Esophagus squamous epithelium (tissue), 5 donors: ENCODE measurements around the gene RGS17. TPM values are rescaled to one million over a fixed set of nuclear protein-coding genes. Genes with fewer than 3 reads are reported as not detected.

ENCODE experiments used
- DNase-seq: peaks from one replicate; lab custom pipeline; 2025; lab: John Stamatoyannopoulos, UW
- H3K27ac ChIP-seq, 4 donors: fragments of 200-600 bp; sonication (generic); one replicate each; pipeline ENCODE4 v1.5.1; 2016 to 2019; ENCODE audit warnings: mild to moderate bottlenecking in 1 of 4
- H3K27me3 ChIP-seq, 4 donors: fragments of 200-600 bp; sonication (generic); 1 replicate in 3 of 4; 2 replicates in 1 of 4; pipeline versions ENCODE4 v1.5.1 to v1.6.0; 2017 to 2021; ENCODE audit warnings: antibody characterized with exemption in 1 of 4
- H3K36me3 ChIP-seq, 3 donors: fragments of 200-600 bp; sonication (generic); one replicate each; pipeline ENCODE4 v1.5.1; 2016 to 2019
- H3K4me1 ChIP-seq, 3 donors: fragments of 200-600 bp; sonication (generic); one replicate each; pipeline ENCODE4 v1.5.1; 2017 to 2019
- H3K4me3 ChIP-seq, 4 donors: fragments of 200-600 bp; sonication (generic); 1 replicate in 3 of 4; 2 replicates in 1 of 4; pipeline ENCODE4 v1.5.1; 2016 to 2019; ENCODE audit warnings: mild to moderate bottlenecking in 2 of 4, moderate library complexity in 1 of 4
- H3K9me3 ChIP-seq, 3 donors: fragments of 200-600 bp; sonication (generic); one replicate each; pipeline ENCODE4 v1.5.1; 2016 to 2019
- POLR2A ChIP-seq, 4 donors: fragments of 450-650 bp; IDR thresholded peaks; one replicate each; pipeline ENCODE4 v1.6.1; 2017; ENCODE audit warnings: antibody characterized with exemption in 4 of 4, mild to moderate bottlenecking in 4 of 4, moderate library complexity in 3 of 4
- WGBS, 2 donors: methylation state at CpG; one replicate each; pipeline ENCODE4 v1.1.5; 2018; 5-methylcytosine and 5-hydroxymethylcytosine counted together
- intact Hi-C: fragments of 100-400 bp; cut with DNase I; formaldehyde crosslinking; loops from one replicate; pipeline ENCODE4 v1.15.0; 2022
- total RNA-seq, 4 donors: library from RNA; depleted of rRNA; stranded (reverse); fragments of >200 nt; gene quantifications; one replicate each; pipeline ENCODE4 v1.1.0, GENCODE V29; 2016
- TF ChIP-seq, protein P1 (sequence below), 6 experiments: fragments of 450-650 bp in 4 of 6; fragments of 200-600 bp in 2 of 6; sonication (generic) in 2 of 6; IDR thresholded peaks; one replicate each; pipeline ENCODE4 v1.5.1; 2016 to 2019; ENCODE audit warnings: antibody characterized with exemption in 6 of 6, mild to moderate bottlenecking in 4 of 6, moderate library complexity in 4 of 6
- donor health status: DM: yes; HTN: yes; CAD: no.

The RGS17 gene
- total RNA-seq, 4 donors from 2014 or later: 0.19 to 1.8 (median 0.48) TPM

DNA sequence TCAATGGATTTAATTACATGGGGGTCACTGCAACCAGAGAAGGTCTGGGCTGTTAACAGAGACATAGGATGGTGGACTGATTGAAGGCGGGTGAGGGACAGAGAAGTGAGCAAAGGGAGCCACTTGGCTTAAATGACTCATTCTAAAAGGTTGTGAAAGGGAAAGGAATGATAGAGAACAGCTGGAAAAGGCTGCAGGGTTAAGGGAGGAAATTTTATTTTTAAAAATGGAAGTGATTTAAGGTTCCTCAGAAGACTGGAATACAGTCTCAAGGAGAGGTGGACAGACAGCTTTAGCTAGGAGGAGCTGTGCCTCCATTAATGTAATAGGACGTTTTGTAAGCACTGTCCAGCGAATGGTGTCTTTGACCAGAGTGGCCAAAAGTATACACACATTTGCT lies 46.7 kb downstream of the RGS17 start:
- 71 to 80% methylated on average over 3 of the region's 3 CpGs for WGBS, 2 donors
- H3K36me3 ChIP-seq: no peaks in the 10 kb centered on the region
- H3K27ac ChIP-seq: no peak overlapping the region
- no peaks in the 10 kb centered on the region for H3K27me3 ChIP-seq
- TF ChIP-seq, protein P1, sequence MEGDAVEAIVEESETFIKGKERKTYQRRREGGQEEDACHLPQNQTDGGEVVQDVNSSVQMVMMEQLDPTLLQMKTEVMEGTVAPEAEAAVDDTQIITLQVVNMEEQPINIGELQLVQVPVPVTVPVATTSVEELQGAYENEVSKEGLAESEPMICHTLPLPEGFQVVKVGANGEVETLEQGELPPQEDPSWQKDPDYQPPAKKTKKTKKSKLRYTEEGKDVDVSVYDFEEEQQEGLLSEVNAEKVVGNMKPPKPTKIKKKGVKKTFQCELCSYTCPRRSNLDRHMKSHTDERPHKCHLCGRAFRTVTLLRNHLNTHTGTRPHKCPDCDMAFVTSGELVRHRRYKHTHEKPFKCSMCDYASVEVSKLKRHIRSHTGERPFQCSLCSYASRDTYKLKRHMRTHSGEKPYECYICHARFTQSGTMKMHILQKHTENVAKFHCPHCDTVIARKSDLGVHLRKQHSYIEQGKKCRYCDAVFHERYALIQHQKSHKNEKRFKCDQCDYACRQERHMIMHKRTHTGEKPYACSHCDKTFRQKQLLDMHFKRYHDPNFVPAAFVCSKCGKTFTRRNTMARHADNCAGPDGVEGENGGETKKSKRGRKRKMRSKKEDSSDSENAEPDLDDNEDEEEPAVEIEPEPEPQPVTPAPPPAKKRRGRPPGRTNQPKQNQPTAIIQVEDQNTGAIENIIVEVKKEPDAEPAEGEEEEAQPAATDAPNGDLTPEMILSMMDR (IDR thresholded peaks at IDR 0.05): no peak
- TF ChIP-seq POLR2A (IDR thresholded peaks at IDR 0.05): no peak
- no peaks in the 10 kb centered on the region for H3K4me1 ChIP-seq
- H3K4me3 ChIP-seq: no peak overlapping the region
- no peak for DNase-seq
- intact Hi-C loops: no loop called here
- no peaks in the 10 kb centered on the region for H3K9me3 ChIP-seq

DNA sequence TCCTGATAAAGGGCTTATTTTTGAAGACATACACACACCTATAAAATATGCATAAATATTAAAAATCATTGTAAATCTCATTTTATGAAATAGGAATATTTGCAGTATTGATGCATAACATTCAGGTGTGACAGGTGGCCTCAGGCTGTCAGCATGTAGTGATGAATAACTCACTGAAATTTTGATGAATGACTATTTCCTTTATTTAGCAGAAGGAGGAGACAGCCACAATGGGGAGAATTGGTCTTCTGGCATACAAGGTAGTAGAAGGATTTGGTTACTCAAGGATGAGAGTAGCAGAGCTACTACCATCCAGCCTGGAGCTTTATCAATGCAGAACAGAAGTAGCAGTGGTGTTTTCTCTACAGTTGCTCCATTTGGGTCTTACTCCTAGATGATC lies 47.2 kb downstream of the RGS17 start:
- no peak overlapping the region for H3K27ac ChIP-seq
- H3K9me3 ChIP-seq: no peaks in the 10 kb centered on the region
- no peak overlapping the region for H3K4me3 ChIP-seq
- intact Hi-C loops: no loop called here
- H3K4me1 ChIP-seq: no peaks in the 10 kb centered on the region
- TF ChIP-seq, protein P1 (IDR thresholded peaks at IDR 0.05): no peak
- no peak for TF ChIP-seq POLR2A (IDR thresholded peaks at IDR 0.05)
- H3K36me3 ChIP-seq: no peaks in the 10 kb centered on the region
- no peak for DNase-seq
- no peaks in the 10 kb centered on the region for H3K27me3 ChIP-seq

DNA sequence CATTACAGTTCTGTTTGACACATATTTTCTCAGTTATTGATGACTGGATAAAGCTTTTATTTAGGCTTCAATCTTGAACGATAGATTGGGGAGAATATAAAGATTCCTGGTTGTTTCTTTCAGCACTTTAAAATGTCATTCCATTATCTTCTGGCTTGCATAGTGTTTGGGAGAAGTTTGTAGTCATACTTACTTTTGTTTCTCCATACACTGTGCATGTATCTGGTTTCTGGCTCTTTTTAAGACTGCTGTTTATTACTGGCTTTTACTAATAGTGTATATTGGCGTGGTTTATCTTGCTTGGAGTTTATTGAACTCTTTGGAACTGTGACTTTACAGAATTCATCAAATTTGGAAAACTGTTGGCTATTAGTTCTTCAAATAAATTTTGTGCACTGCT lies 49.2 kb downstream of the RGS17 start:
- Histone ChIP-seq H3K27ac (no peak overlapping the region), H3K4me3 (no peak overlapping the region), H3K36me3 (no peaks in the 10 kb centered on the region), H3K9me3 (no peaks in the 10 kb centered on the region), H3K4me1 (no peaks in the 10 kb centered on the region), H3K27me3 (no peaks in the 10 kb centered on the region)
- DNase-seq: no peak
- TF ChIP-seq POLR2A (IDR thresholded peaks at IDR 0.05): no peak
- TF ChIP-seq, protein P1 (IDR thresholded peaks at IDR 0.05): no peak
- intact Hi-C loops: no loop called here
- WGBS, 2 donors: 83 to 89% methylated on average over 2 of the region's 2 CpGs

GRCh38 chr6:153076431-153076830 lies 54.7 kb downstream of the RGS17 start:
- Histone ChIP-seq H3K36me3 (no peaks in the 10 kb centered on the region), H3K27ac (no peak overlapping the region), H3K27me3 (no peaks in the 10 kb centered on the region), H3K9me3 (no peaks in the 10 kb centered on the region), H3K4me1 (no peaks in the 10 kb centered on the region), H3K4me3 (no peak overlapping the region)
- 92 to 94% methylated on average over 5 of the region's 5 CpGs for WGBS, 2 donors
- no peak for TF ChIP-seq POLR2A (IDR thresholded peaks at IDR 0.05)
- TF ChIP-seq, protein P1 (IDR thresholded peaks at IDR 0.05): no peak
- DNase-seq: no peak
- intact Hi-C loops: no loop called here

GRCh38 chr6:153074761-153075160 lies 56.3 kb downstream of the RGS17 start:
- Histone ChIP-seq H3K27ac (no peak overlapping the region), H3K4me3 (no peak overlapping the region), H3K27me3 (no peaks in the 10 kb centered on the region), H3K9me3 (no peaks in the 10 kb centered on the region), H3K36me3 (no peaks in the 10 kb centered on the region), H3K4me1 (no peaks in the 10 kb centered on the region)
- TF ChIP-seq, protein P1 (IDR thresholded peaks at IDR 0.05): no peak
- no peak for TF ChIP-seq POLR2A (IDR thresholded peaks at IDR 0.05)
- no peak for DNase-seq
- 55 to 66% methylated on average over 3 of the region's 3 CpGs for WGBS, 2 donors
- intact Hi-C loops: no loop called here
